ENCODE results near the gene DDR2.

The DDR2 gene

DNA sequence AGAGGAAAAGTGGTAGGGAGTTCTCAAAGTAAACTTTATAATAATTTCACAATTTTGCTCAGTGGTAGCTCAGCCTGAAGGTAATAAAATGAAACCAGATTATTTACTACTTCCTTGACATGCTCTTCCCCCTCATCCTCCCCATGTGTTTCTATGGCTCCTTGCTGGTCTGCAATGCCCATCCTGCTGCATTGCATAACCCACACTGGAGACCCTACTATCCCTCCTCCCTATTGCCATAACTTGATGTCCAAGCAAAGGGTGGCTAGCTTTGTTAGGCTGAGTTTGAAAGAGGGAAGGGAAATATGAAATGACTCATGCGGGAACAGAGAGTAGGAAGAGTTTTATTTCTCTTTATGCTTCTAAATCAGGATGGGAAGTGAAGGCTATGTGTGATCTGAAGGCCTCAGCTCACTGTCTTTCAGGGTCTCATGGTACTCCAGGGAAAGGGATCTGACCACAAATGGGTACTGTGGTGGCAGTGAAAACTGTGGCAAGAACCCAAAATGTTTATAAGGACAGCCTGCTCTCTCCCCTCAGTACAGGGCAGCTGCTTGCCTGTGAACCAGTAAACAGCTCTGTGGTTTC lies 121.8 kb downstream of the DDR2 start:
- peaks cover 42% of the 10 kb centered on the region for H3K36me3 ChIP-seq
- H3K4me1 ChIP-seq, result no peaks in the 10 kb centered on the region
- no peak overlapping the region for H3K4me3 ChIP-seq (ENCODE audit: low read depth, low read length)
- H3K9me3 ChIP-seq, result 0 out of 2 replicates have a peak, but pooled peaks cover 2% of the 10 kb centered on the region
- no peak for DNase-seq
- TF ChIP-seq, protein P1, sequence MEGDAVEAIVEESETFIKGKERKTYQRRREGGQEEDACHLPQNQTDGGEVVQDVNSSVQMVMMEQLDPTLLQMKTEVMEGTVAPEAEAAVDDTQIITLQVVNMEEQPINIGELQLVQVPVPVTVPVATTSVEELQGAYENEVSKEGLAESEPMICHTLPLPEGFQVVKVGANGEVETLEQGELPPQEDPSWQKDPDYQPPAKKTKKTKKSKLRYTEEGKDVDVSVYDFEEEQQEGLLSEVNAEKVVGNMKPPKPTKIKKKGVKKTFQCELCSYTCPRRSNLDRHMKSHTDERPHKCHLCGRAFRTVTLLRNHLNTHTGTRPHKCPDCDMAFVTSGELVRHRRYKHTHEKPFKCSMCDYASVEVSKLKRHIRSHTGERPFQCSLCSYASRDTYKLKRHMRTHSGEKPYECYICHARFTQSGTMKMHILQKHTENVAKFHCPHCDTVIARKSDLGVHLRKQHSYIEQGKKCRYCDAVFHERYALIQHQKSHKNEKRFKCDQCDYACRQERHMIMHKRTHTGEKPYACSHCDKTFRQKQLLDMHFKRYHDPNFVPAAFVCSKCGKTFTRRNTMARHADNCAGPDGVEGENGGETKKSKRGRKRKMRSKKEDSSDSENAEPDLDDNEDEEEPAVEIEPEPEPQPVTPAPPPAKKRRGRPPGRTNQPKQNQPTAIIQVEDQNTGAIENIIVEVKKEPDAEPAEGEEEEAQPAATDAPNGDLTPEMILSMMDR (IDR thresholded peaks at IDR 0.05; ENCODE audit: low read depth, low read length), result no peak
- H3K27me3 ChIP-seq, result no peaks in the 10 kb centered on the region

DNA sequence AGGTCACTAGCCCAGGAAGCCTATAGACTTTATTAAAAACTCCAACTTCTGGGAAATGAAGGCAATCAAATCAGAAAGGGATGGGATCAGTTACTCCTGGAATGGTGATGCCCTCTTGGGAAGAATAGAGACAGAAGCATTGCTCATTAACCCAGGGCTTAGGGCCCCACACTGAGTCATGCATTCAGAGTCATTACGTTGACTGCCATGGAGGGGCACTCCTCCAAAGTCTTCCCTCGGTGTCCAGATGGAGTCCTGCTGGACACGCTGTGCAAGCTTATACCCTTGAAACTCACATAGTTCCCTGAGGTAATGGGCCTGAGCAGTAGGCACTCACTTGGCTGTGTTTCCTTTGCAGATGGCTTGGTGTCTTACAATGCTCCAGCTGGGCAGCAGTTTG lies 123.0 kb downstream of the DDR2 start:
- Histone ChIP-seq H3K4me3 (ENCODE audit: low read depth, low read length) (no peak overlapping the region), H3K9me3 (0 out of 2 replicates have a peak, but pooled peaks cover 2% of the 10 kb centered on the region), H3K4me1 (no peaks in the 10 kb centered on the region), H3K27me3 (no peaks in the 10 kb centered on the region), H3K36me3 (peaks cover 48% of the 10 kb centered on the region)
- TF ChIP-seq, protein P1 (IDR thresholded peaks at IDR 0.05; ENCODE audit: low read depth, low read length), result no peak
- no peak for DNase-seq

DNA sequence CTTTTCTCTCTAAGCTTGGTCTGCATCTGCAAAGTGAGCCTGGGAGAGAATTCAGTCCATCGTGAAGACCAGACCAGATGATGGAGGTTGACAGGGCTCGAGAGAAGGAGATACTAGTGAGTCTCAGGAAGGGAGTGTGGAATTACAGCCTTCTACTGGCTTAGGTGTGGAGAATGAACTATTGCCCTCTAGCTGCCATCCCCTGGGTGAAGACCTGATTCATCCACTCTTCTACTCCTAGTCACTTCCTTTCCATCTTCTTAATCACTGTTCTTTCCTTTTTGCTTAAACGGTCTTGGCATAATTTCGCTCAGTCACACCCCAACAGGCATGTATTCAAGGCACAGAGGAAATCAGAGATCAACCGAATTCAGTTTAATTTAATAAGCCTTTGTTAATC lies 124.3 kb downstream of the DDR2 start:
- no peaks in the 10 kb centered on the region for H3K9me3 ChIP-seq
- H3K4me3 ChIP-seq (ENCODE audit: low read depth, low read length), result no peak overlapping the region
- TF ChIP-seq, protein P1 (IDR thresholded peaks at IDR 0.05; ENCODE audit: low read depth, low read length), result peak; percentile 31; the same call in 1 of the 2 replicates
- peaks cover 48% of the 10 kb centered on the region for H3K36me3 ChIP-seq
- no peak for DNase-seq
- no peaks in the 10 kb centered on the region for H3K4me1 ChIP-seq
- H3K27me3 ChIP-seq, result no peaks in the 10 kb centered on the region

DNA sequence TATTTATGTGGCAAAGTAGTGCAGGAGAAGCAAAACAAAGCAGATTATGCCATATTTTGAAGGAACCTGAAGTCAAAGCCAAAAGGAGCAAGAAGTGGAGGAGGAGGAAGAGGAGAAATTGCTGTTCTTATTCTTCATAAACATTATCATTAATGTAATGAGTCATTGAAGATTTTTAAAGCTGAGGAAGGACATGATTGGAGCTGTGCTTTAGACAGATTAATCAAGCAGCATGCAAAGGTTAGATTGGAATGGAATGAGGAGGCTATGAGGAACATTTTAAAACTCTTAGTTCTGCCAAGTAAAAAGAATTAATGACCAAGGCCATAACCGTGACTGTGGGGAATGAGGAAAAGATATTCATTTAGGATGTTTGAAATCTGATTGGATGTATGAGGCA lies 125.2 kb downstream of the DDR2 start:
- Histone ChIP-seq H3K36me3 (peaks cover 48% of the 10 kb centered on the region), H3K4me3 (ENCODE audit: low read depth, low read length) (no peak overlapping the region), H3K27me3 (no peaks in the 10 kb centered on the region), H3K9me3 (no peaks in the 10 kb centered on the region), H3K4me1 (no peaks in the 10 kb centered on the region)
- no peak for DNase-seq
- TF ChIP-seq, protein P1 (IDR thresholded peaks at IDR 0.05; ENCODE audit: low read depth, low read length), result no peak

DNA sequence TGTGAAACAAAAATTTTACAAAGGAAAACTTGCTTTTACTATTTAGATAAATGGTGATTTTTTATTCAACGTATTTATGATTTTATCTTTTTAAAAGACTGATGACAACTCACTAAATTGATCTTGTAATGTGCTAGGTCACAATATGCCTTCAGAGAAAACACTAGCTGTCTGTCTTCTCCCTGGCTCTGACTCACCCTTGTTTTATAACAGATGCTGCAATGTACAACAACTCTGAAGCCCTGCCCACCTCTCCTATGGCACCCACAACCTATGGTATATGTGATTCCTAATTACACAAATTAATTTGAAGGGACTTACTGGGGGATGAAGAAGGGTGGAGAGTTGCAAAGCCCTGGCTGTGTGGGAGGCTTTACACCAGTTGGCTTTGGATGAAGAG lies 133.5 kb downstream of the DDR2 start:
- Histone ChIP-seq H3K4me1 (no peaks in the 10 kb centered on the region), H3K36me3 (peaks cover 39% of the 10 kb centered on the region), H3K9me3 (no peaks in the 10 kb centered on the region), H3K27me3 (no peaks in the 10 kb centered on the region), H3K4me3 (ENCODE audit: low read depth, low read length) (no peak overlapping the region)
- DNase-seq, result no peak
- TF ChIP-seq, protein P1 (IDR thresholded peaks at IDR 0.05; ENCODE audit: low read depth, low read length), result no peak

DNA sequence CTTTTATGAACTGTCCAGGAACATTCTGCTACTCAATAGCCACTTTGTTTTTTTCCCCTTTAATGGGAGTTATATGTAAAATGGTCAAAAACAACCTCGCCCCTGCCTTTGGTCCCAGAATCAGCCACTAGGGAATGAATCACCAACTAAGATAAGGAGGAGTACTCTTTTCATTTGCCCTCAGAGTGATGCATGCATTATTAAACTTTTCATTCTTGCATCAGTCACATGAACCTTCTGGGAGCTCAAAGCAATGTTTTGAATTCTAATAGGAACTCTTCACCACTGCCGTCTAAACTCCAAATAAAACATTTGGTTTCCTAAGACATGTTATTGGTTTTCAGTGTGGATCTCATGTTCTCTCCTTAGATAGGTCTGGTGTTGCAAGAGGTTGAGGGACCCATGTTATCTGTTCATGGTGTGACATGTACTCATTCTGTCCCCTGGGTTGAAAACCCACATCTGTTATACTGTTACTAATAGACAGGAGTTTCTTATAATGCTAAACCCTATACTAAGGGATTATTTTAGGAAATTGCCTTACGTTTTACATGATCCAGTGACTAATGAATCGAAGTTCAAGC lies 140.4 kb downstream of the DDR2 start:
- DNase-seq, result no peak
- H3K4me1 ChIP-seq, result no peaks in the 10 kb centered on the region
- H3K36me3 ChIP-seq, result peaks cover 74% of the 10 kb centered on the region
- no peak overlapping the region for H3K4me3 ChIP-seq (ENCODE audit: low read depth, low read length)
- no peaks in the 10 kb centered on the region for H3K9me3 ChIP-seq
- TF ChIP-seq, protein P1 (IDR thresholded peaks at IDR 0.05; ENCODE audit: low read depth, low read length), result no peak
- no peaks in the 10 kb centered on the region for H3K27me3 ChIP-seq

Measured in BE2C (cell line).